GM18508 (cell line): ENCODE results near the gene IGFL1.
"Not testable (repeated sequence)": the region's sequence is repeated elsewhere in the genome, so short reads cannot be mapped to it uniquely, and the experiment has no call there.

Source experiments
- ATAC-seq: cut with Tn5 transposase; IDR thresholded peaks from one replicate; pipeline ENCODE4 v1.9.1; 2021; ENCODE audit warnings: moderate number of reproducible peaks; ENCODE audit not compliant: insufficient read depth, unreplicated experiment

Gene IGFL1

GRCh38 chr19:46229442-46229841, at the start of gene IGFL1:
IGFL1 (plus strand) TSS chr19:46229742; CDS start chr19:46229775, 33 bp downstream.
- ATAC-seq: no peak

GRCh38 chr19:46180701-46181387, 48.7 kb upstream of the IGFL1 start:
- ATAC-seq: no peak

GRCh38 chr19:46181388-46181779, 48.2 kb upstream of the IGFL1 start:
- no peak for ATAC-seq

- no peak for ATAC-seq
Observed at GRCh38 chr19:46182476-46182875, 47.1 kb upstream of the IGFL1 start.

GRCh38 chr19:46184775-46185710, 44.5 kb upstream of the IGFL1 start:
- ATAC-seq: not testable (repeated sequence)

GRCh38 chr19:46186101-46186716, 43.3 kb upstream of the IGFL1 start:
- ATAC-seq: no peak

- no peak for ATAC-seq
Observed at GRCh38 chr19:46186717-46187101, 42.8 kb upstream of the IGFL1 start.

- no peak for ATAC-seq
Observed at GRCh38 chr19:46189971-46190888, 39.3 kb upstream of the IGFL1 start.

GRCh38 chr19:46191356-46191755, 38.2 kb upstream of the IGFL1 start:
- no peak for ATAC-seq

GRCh38 chr19:46191972-46192371, 37.6 kb upstream of the IGFL1 start:
- no peak for ATAC-seq

- not testable (repeated sequence) for ATAC-seq
Observed at GRCh38 chr19:46192626-46192991, 36.9 kb upstream of the IGFL1 start.

- no peak for ATAC-seq
Observed at GRCh38 chr19:46192992-46193650, 36.4 kb upstream of the IGFL1 start.

- ATAC-seq: no peak
Observed at GRCh38 chr19:46193678-46194077, 35.9 kb upstream of the IGFL1 start.

GRCh38 chr19:46195104-46195503, 34.4 kb upstream of the IGFL1 start:
- ATAC-seq: no peak

- ATAC-seq: not testable (repeated sequence)
Observed at GRCh38 chr19:46195919-46196318, 33.6 kb upstream of the IGFL1 start.

- ATAC-seq: no peak
Observed at GRCh38 chr19:46196410-46197124, 33.0 kb upstream of the IGFL1 start.

- ATAC-seq: no peak
Observed at GRCh38 chr19:46197314-46198070, 32.0 kb upstream of the IGFL1 start.

GRCh38 chr19:46198756-46199155, 30.8 kb upstream of the IGFL1 start:
- ATAC-seq: no peak
